K562 (cell line): ENCODE measurements around the gene PHLDB1. TPM values are rescaled to one million over a fixed set of nuclear protein-coding genes. Genes with fewer than 3 reads are reported as not detected.

Source experiments
- FOSL1 ChIP-seq: fragments of 200-800 bp; sonication (Bioruptor generic); conservative IDR thresholded peaks from 2 replicates; pipeline ENCODE4 v1.6.1; 2016; ENCODE audit warnings: missing genetic modification characterization, missing compliant biosample characterization
- MEIS2 ChIP-seq: fragments of 450-650 bp; IDR thresholded peaks from 2 replicates; pipeline ENCODE4 v1.6.1; 2014; ENCODE audit warnings: mild to moderate bottlenecking; ENCODE audit not compliant: partially characterized antibody
- SRSF7 ChIP-seq: fragments of 200-400 bp; formaldehyde crosslinking; optimal IDR thresholded peaks from 2 replicates; pipeline ENCODE3; 2017; ENCODE audit warnings: mild to moderate bottlenecking, low read depth, low read length
- ZBTB40 ChIP-seq, 2 experiments: fragments of 450-650 bp in 1 of 2; sonication (generic) in 1 of 2; formaldehyde crosslinking in 1 of 2; IDR thresholded peaks; 2 replicates each; pipeline versions ENCODE4 v1.7.1 to v1.9.0; 2016 to 2022; ENCODE audit warnings: inconsistent platforms in 1 of 2, mild to moderate bottlenecking in 1 of 2, missing genetic modification reagents in 1 of 2
- ZNF445 ChIP-seq: fragments of 250-450 bp; sonication (Bioruptor Pico); IDR thresholded peaks from 2 replicates; pipeline ENCODE4 v1.4.0; 2020; ENCODE audit warnings: low read depth, mild to moderate bottlenecking, moderate library complexity
- polyA plus RNA-seq, 8 experiments: library from polyadenylated mRNA; depleted of rRNA in 4 of 8; stranded (reverse) in 5 of 8; unstranded in 3 of 8; fragments of >200 nt; fragmentation: Nextera tagmentation in 2 of 8; fragmentation: Illumina TruSeq in 1 of 8; extraction: Ambion mirVana in 2 of 8; extraction: Trizol in 1 of 8; gene quantifications; 2 replicates each; pipeline versions ENCODE4 v1.2.1 to v1.2.3, GENCODE V29; 2011 to 2014; ENCODE audit warnings: inconsistent platforms in 1 of 8, missing spikeins in 1 of 8
- total RNA-seq, 7 experiments: library from RNA; depleted of rRNA in 6 of 7; stranded (reverse); fragments of >200 nt in 6 of 7; fragmentation: Illumina TruSeq in 2 of 7; extraction: Trizol in 2 of 7; gene quantifications; 2 replicates each; pipeline versions ENCODE4 v1.2.1 to v1.2.3, GENCODE V29; 2011 to 2021; ENCODE audit warnings: low replicate concordance in 1 of 7

PHLDB1 gene
- total and polyA plus RNA-seq, 9 of the 15 experiments (the other 6 are each of a cell fraction or from before 2014, with no cell fraction given), result 2.0 to 28.7 (median 16.2) TPM

- 0 out of 2 replicates have a peak, but pooled peaks have one; percentile 31 for TF ChIP-seq ZBTB40 (IDR thresholded peaks at IDR 0.05)
- no peak for TF ChIP-seq ZBTB40 (CRISPR knock-in tag; IDR thresholded peaks at IDR 0.05)
- no peak for TF ChIP-seq SRSF7
- TF ChIP-seq MEIS2, result no peak
- no peak for TF ChIP-seq ZNF445
- TF ChIP-seq FOSL1 (tag), result 0 out of 2 replicates have a peak, but pooled peaks have one; percentile 21
Observed at GRCh38 chr11:118619444-118620197, 12.2 kb downstream of the PHLDB1 start (continued).
